ENCODE measurements around the gene DHRS11. TPM values are rescaled to one million over a fixed set of nuclear protein-coding genes. Genes with fewer than 3 reads are reported as not detected.

DHRS11 gene
- total and polyA plus RNA-seq, 2 of the 8 experiments (the other 6 are each of a cell fraction or from before 2014, with no cell fraction given): 29.5 to 63.3 TPM

DNA sequence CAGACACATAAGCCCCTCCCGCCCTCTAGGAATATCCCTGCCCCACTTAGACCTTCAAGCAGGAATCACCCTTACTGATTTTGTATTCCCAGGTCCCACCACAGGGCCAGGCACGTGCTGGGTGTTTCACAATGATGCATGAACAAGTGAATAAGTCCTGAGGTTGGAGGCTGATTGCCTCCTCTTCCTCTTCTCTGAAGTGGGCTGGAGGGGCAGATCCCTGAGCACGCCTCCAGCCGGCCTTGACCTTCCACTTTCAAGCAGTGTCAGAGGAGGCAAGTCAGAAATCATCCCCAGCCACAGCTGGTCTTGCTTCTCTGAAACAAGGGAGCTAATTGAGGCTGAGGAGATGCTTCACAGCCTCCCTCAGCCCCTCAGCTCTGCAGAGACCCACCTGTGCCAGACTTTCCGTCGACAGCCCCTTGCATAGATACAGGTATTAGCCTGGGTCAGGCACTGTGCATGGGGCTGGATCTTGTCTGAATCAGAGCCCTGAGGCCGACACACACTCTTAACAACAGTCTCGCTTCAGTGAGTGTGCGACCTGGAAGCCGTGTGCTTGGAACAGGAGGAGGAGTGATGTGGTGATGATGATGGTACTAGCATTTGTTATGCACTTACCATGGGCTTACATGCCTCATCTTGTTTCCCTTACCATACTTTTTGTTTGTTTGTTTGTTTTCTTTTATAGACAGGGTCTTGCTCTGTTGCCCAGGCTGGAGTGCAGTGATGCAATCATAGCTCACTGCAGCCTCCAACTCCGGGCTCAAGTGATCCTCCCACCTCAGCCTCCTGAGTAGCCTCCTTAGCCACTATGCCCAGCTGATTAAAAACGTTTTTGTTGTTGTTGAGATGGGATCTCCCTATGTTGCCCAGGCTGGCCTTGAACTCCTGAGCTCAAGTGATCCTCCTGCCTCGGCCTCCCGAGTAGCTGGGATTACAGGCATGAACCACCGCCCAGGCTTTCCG, 24.7 kb downstream of the DHRS11 start:
- H3K79me1 ChIP-seq (ENCODE audit: low read depth, low read length): no peaks in the 10 kb centered on the region; the same call in 1 of the 2 replicates
- no peak overlapping the region for H3K4ac ChIP-seq (replicated peaks; ENCODE audit: insufficient read length, low read depth, low read length)
- FAIRE-seq (no peak), DNase-seq (ENCODE audit: low read depth in 1 of 2, low spot score in 2 of 2) (no peak)
- H4K8ac ChIP-seq (ENCODE audit: extremely low read depth, insufficient read depth, low read length): no peak overlapping the region
- H2BK5ac ChIP-seq (ENCODE audit: low read depth, low read length): no peak overlapping the region
- no peak overlapping the region for H2AFZ ChIP-seq (ENCODE audit: low read length)
- H3K18ac ChIP-seq (ENCODE audit: extremely low read depth, low read length): no peak overlapping the region; the same call in none of the 2 replicates
- no peak overlapping the region for H2BK12ac ChIP-seq (ENCODE audit: low read depth, low read length)
- H4K91ac ChIP-seq (replicated peaks; ENCODE audit: insufficient read length, low read length): no peak overlapping the region
- H3K27ac ChIP-seq (ENCODE audit: low read depth, low read length): no peak overlapping the region
- no peak overlapping the region for H3K4me3 ChIP-seq (ENCODE audit: extremely low read depth in 1 of 4, insufficient read depth in 2 of 4, low read depth in 3 of 4, low read length in 4 of 4)
- H4K20me1 ChIP-seq (replicated peaks in 1 of 2; ENCODE audit: control insufficient read depth in 1 of 2, insufficient read depth in 2 of 2, low read length in 2 of 2): peaks cover 1 to 2% of the 10 kb centered on the region in 2 experiments
- H3K23me2 ChIP-seq (ENCODE audit: low read depth, low read length): no peaks in the 10 kb centered on the region
- H4K5ac ChIP-seq (ENCODE audit: insufficient read length, low read depth, low read length): no peak overlapping the region
- H3K23ac ChIP-seq (ENCODE audit: insufficient read length): no peak overlapping the region
- 84% methylated on average over 16 of the region's 16 CpGs; no CpG with 5 or more reads in 1 of the 2 experiments for WGBS, 2 experiments (ENCODE audit: extremely low coverage in 1 of 2, insufficient coverage in 1 of 2, insufficient read length in 1 of 2, insufficient replicate concordance in 2 of 2, low coverage in 1 of 2, low lambda C conversion rate in 2 of 2, missing lambda C conversion rate in 1 of 2)
- H3K27me3 ChIP-seq (replicated peaks in 1 of 4; ENCODE audit: control insufficient read depth in 3 of 4, extremely low read depth in 1 of 4, insufficient read depth in 3 of 4, low read length in 3 of 4): no peaks in the 10 kb centered on the region
- POLR2A ChIA-PET (ENCODE audit: partially characterized antibody): interaction anchor here (6.3 kb wide), 1 partner anchor 15 kb away, joined by 50 read pairs; the partner anchor contains the start of gene MRM1
- no peaks in the 10 kb centered on the region for H3K9me3 ChIP-seq (ENCODE audit: insufficient read depth in 2 of 2, low read depth in 1 of 2, low read length in 1 of 2)
- H3K4me2 ChIP-seq (ENCODE audit: insufficient read depth in 1 of 2, low read depth in 2 of 2, low read length in 2 of 2): no peak overlapping the region
- H3K14ac ChIP-seq (ENCODE audit: insufficient read length): no peak overlapping the region
- H3K56ac ChIP-seq (replicated peaks; ENCODE audit: insufficient read length, low read depth, low read length): no peak overlapping the region
- peaks cover 9 to 20% (median 16%) of the 10 kb centered on the region in 4 experiments for H3K4me1 ChIP-seq (replicated peaks in 1 of 4; ENCODE audit: control insufficient read depth in 3 of 4, insufficient read depth in 4 of 4, low read length in 3 of 4)
- H3K36me3 ChIP-seq (ENCODE audit: control insufficient read depth in 2 of 4, insufficient read depth in 4 of 4, low read length in 3 of 4): no peaks in the 10 kb centered on the region
- no peak overlapping the region for H2BK15ac ChIP-seq (ENCODE audit: low read length)
- no peak overlapping the region for H2BK20ac ChIP-seq (ENCODE audit: low read length)
- H3K9ac ChIP-seq (replicated peaks in 1 of 4; ENCODE audit: extremely low read depth in 1 of 4, low read depth in 3 of 4, low read length in 3 of 4): no peak overlapping the region
- H2BK120ac ChIP-seq (replicated peaks; ENCODE audit: low read depth, low read length): no peak overlapping the region
- H3K79me2 ChIP-seq (ENCODE audit: control insufficient read depth in 1 of 2, insufficient read depth in 2 of 2, low read length in 2 of 2): no peaks in the 10 kb centered on the region
- H2AK5ac ChIP-seq (ENCODE audit: low read depth, low read length): no peak overlapping the region
- CTCF ChIA-PET (ENCODE audit: partially characterized antibody): interaction anchor here (0.6 to 9.9 kb wide), 8 partner anchors 10 to 754 kb away, joined by 3 to 122 read pairs (median 4); partner anchors contain the start of gene MRM1
- TF ChIP-seq RXRA (IDR thresholded peaks at IDR 0.05; ENCODE audit: insufficient read depth, low read depth, low read length): no peak
- TF ChIP-seq SP4 (IDR thresholded peaks at IDR 0.05; ENCODE audit: low read length): no peak
- TF ChIP-seq, protein P1, sequence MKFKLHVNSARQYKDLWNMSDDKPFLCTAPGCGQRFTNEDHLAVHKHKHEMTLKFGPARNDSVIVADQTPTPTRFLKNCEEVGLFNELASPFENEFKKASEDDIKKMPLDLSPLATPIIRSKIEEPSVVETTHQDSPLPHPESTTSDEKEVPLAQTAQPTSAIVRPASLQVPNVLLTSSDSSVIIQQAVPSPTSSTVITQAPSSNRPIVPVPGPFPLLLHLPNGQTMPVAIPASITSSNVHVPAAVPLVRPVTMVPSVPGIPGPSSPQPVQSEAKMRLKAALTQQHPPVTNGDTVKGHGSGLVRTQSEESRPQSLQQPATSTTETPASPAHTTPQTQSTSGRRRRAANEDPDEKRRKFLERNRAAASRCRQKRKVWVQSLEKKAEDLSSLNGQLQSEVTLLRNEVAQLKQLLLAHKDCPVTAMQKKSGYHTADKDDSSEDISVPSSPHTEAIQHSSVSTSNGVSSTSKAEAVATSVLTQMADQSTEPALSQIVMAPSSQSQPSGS (IDR thresholded peaks at IDR 0.05; ENCODE audit: low read length): no peak
- TF ChIP-seq SP2 (IDR thresholded peaks at IDR 0.05; ENCODE audit: low read length): no peak
- no peak for TF ChIP-seq SIN3A (conservative IDR thresholded peaks at IDR 0.05 in 1 of 2, IDR thresholded peaks at IDR 0.05 in 1 of 2; ENCODE audit: low read depth in 1 of 2, low read length in 2 of 2)
- no peak for TF ChIP-seq TCF12 (IDR thresholded peaks at IDR 0.05; ENCODE audit: low read depth, low read length)
- no peak for TF ChIP-seq CEBPB (IDR thresholded peaks at IDR 0.05; ENCODE audit: low read depth, low read length)
- TF ChIP-seq EP300 (IDR thresholded peaks at IDR 0.05; ENCODE audit: borderline replicate concordance in 1 of 2, low read depth in 2 of 2, low read length in 2 of 2): no peak
- no peak for TF ChIP-seq POLR2AphosphoS5 (IDR thresholded peaks at IDR 0.05; ENCODE audit: low read depth, low read length)
